Keratinocyte (primary cell): ENCODE results near the gene SPTBN1.

Source experiments
- EZH2 ChIP-seq: IDR thresholded peaks from one replicate; pipeline ENCODE4 v1.6.1; 2012; ENCODE audit warnings: inconsistent platforms, mild to moderate bottlenecking, low read length, moderate library complexity
- TF ChIP-seq, protein P1 (sequence below), 3 experiments: IDR thresholded peaks in 1 of 3; conservative IDR thresholded peaks in 1 of 3; optimal IDR thresholded peaks in 1 of 3; 2 replicates in 2 of 3; 3 replicates in 1 of 3; pipeline versions ENCODE3 to v1.5.1; 2011; ENCODE audit warnings: low read length in 3 of 3, mild to moderate bottlenecking in 3 of 3, moderate library complexity in 2 of 3, control low read depth in 1 of 3, inconsistent platforms in 1 of 3; ENCODE audit not compliant: insufficient read depth in 2 of 3; ENCODE audit errors: extremely low read depth in 1 of 3

DNA sequence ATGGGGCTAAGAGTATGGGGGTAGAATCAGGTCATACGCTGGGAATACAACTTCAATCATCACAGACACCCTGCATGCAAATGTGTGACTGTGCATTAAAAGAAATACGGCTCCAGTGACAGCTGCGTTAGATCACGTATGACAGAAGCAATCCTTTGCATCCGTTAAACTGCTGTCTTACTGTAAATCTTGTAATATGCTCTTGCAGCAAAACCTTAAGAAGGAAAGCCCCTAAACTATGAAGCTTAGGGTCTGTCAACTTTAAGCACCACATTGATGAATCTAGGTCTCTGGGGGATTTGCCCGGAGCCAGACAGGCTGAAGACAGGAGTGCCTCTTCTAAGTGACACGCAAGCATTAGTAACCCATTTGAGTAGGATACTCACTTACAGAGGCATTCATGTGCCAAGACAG lies 182.7 kb downstream of the SPTBN1 start:
- TF ChIP-seq, protein P1, sequence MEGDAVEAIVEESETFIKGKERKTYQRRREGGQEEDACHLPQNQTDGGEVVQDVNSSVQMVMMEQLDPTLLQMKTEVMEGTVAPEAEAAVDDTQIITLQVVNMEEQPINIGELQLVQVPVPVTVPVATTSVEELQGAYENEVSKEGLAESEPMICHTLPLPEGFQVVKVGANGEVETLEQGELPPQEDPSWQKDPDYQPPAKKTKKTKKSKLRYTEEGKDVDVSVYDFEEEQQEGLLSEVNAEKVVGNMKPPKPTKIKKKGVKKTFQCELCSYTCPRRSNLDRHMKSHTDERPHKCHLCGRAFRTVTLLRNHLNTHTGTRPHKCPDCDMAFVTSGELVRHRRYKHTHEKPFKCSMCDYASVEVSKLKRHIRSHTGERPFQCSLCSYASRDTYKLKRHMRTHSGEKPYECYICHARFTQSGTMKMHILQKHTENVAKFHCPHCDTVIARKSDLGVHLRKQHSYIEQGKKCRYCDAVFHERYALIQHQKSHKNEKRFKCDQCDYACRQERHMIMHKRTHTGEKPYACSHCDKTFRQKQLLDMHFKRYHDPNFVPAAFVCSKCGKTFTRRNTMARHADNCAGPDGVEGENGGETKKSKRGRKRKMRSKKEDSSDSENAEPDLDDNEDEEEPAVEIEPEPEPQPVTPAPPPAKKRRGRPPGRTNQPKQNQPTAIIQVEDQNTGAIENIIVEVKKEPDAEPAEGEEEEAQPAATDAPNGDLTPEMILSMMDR (optimal IDR thresholded peaks at IDR 0.05 in 1 of 3, IDR thresholded peaks at IDR 0.05 in 1 of 3, conservative IDR thresholded peaks at IDR 0.05 in 1 of 3; ENCODE audit: extremely low read depth in 1 of 3, insufficient read depth in 2 of 3, low read length in 3 of 3) = no peak
- TF ChIP-seq EZH2 = no peak
